ENCODE measurements around the gene LCORL. TPM values are rescaled to one million over a fixed set of nuclear protein-coding genes. Genes with fewer than 3 reads are reported as not detected.
"Not testable (repeated sequence)": the region's sequence is repeated elsewhere in the genome, so short reads cannot be mapped to it uniquely, and the experiment has no call there.

LCORL gene
- total and polyA plus RNA-seq, 9 donors, result 4.5 to 21.8 (median 16.6) TPM

GRCh38 chr4:18012807-18013462, 8.6 kb downstream of the LCORL start:
- intact Hi-C loops (cut with DNase I), result no loop called here
- H3K27me3 ChIP-seq, result no peaks in the 10 kb centered on the region
- no peaks in the 10 kb centered on the region for H3K9me3 ChIP-seq
- WGBS, 3 donors, result 58 to 70% (median 63%) methylated on average over 3 of the region's 3 CpGs
- peaks cover 9% of the 10 kb centered on the region for H3K4me1 ChIP-seq (ENCODE audit: insufficient read depth)
- no peaks in the 10 kb centered on the region for H3K36me3 ChIP-seq
- H3K4me3 ChIP-seq, result no peak overlapping the region
- TF ChIP-seq CTCF (IDR thresholded peaks at IDR 0.05), result no peak
- no peak for TF ChIP-seq EP300 (IDR thresholded peaks at IDR 0.05)
- no peak for TF ChIP-seq POLR2A (IDR thresholded peaks at IDR 0.05)
- DNase-seq, result no peak
- no peak overlapping the region for H3K27ac ChIP-seq

GRCh38 chr4:18012134-18012806, 9.3 kb downstream of the LCORL start:
- Histone ChIP-seq H3K9me3 (no peaks in the 10 kb centered on the region), H3K27ac (no peak overlapping the region), H3K4me1 (ENCODE audit: insufficient read depth) (peaks cover 9% of the 10 kb centered on the region), H3K36me3 (no peaks in the 10 kb centered on the region), H3K4me3 (no peak overlapping the region), H3K27me3 (no peaks in the 10 kb centered on the region)
- 16 to 21% (median 17%) methylated on average over 3 of the region's 3 CpGs for WGBS, 3 donors
- TF ChIP-seq CTCF (IDR thresholded peaks at IDR 0.05) (no peak), POLR2A (IDR thresholded peaks at IDR 0.05) (no peak), EP300 (IDR thresholded peaks at IDR 0.05) (no peak)
- intact Hi-C loops (cut with DNase I), result no loop called here
- DNase-seq, result no peak

GRCh38 chr4:18007625-18008024, 13.9 kb downstream of the LCORL start:
- DNase-seq, result no peak
- H3K36me3 ChIP-seq, result no peaks in the 10 kb centered on the region
- H3K27ac ChIP-seq, result no peak overlapping the region
- H3K27me3 ChIP-seq, result no peaks in the 10 kb centered on the region
- H3K4me3 ChIP-seq, result no peak overlapping the region
- intact Hi-C loops (cut with DNase I), result no loop called here
- peaks cover 8% of the 10 kb centered on the region for H3K4me1 ChIP-seq (ENCODE audit: insufficient read depth)
- TF ChIP-seq POLR2A (IDR thresholded peaks at IDR 0.05) (no peak), CTCF (IDR thresholded peaks at IDR 0.05) (no peak), EP300 (IDR thresholded peaks at IDR 0.05) (no peak)
- no peaks in the 10 kb centered on the region for H3K9me3 ChIP-seq

GRCh38 chr4:18006432-18006831, 15.1 kb downstream of the LCORL start:
- H3K4me3 ChIP-seq; H3K27ac ChIP-seq; DNase-seq; H3K9me3 ChIP-seq; H3K4me1 ChIP-seq (ENCODE audit: insufficient read depth); H3K36me3 ChIP-seq; H3K27me3 ChIP-seq; intact Hi-C loops (cut with DNase I): not testable (repeated sequence)
- WGBS, 3 donors, result 93 to 100% (median 95%) methylated on average over 1 of the region's 1 CpG

GRCh38 chr4:17997129-17997528, 24.4 kb downstream of the LCORL start:
- no peak overlapping the region for H3K4me3 ChIP-seq
- WGBS, 3 donors, result 92 to 96% (median 95%) methylated on average over 5 of the region's 5 CpGs
- no peak overlapping the region for H3K27ac ChIP-seq
- H3K4me1 ChIP-seq (ENCODE audit: insufficient read depth), result no peaks in the 10 kb centered on the region
- DNase-seq, result no peak
- H3K9me3 ChIP-seq, result no peaks in the 10 kb centered on the region
- H3K27me3 ChIP-seq, result no peaks in the 10 kb centered on the region
- TF ChIP-seq POLR2A (IDR thresholded peaks at IDR 0.05) (no peak), CTCF (IDR thresholded peaks at IDR 0.05) (no peak), EP300 (IDR thresholded peaks at IDR 0.05) (no peak)
- H3K36me3 ChIP-seq, result no peaks in the 10 kb centered on the region
- intact Hi-C loops (cut with DNase I), result no loop called here
